ENCODE results near the gene HBD. TPM values are rescaled to one million over a fixed set of nuclear protein-coding genes. Genes with fewer than 3 reads are reported as not detected.

The HBD gene
- polyA plus RNA-seq, 1 of the 3 experiments (the other 2 are of a cell fraction): not detected

- WGBS (ENCODE audit: low lambda C conversion rate): 9% methylated on average over 1 of the region's 1 CpG
- no peak for DNase-seq
- Histone ChIP-seq H3K27me3 (ENCODE audit: insufficient read depth) (no peaks in the 10 kb centered on the region), H3F3A (replicated peaks; ENCODE audit: insufficient read depth) (no peaks in the 10 kb centered on the region), H3K9ac (no peak overlapping the region), H3K9me3 (no peaks in the 10 kb centered on the region), H3K4me1 (ENCODE audit: control insufficient read depth in 1 of 2, insufficient read depth in 2 of 2, low read depth in 1 of 2, low read length in 1 of 2) (no peaks in the 10 kb centered on the region), H3K79me2 (ENCODE audit: insufficient read depth) (no peaks in the 10 kb centered on the region), H3K9me2 (no peaks in the 10 kb centered on the region), H3K4me3 (ENCODE audit: low read depth in 2 of 2, low read length in 1 of 2) (no peak overlapping the region), H3K4me2 (no peak overlapping the region), H3K27ac (ENCODE audit: low read depth in 2 of 2, low read length in 1 of 2) (no peak overlapping the region), H2AFZ (ENCODE audit: low read depth) (no peak overlapping the region), H3K36me3 (replicated peaks in 1 of 2; ENCODE audit: control insufficient read depth in 1 of 2, insufficient read depth in 2 of 2, low read length in 1 of 2) (no peaks in the 10 kb centered on the region), H4K20me1 (ENCODE audit: insufficient read depth) (no peaks in the 10 kb centered on the region)
- ChIA-PET POLR2A (no interaction called here), CTCF (no interaction called here)
- TF ChIP-seq CTCF (IDR thresholded peaks at IDR 0.05): no peak
Measured at GRCh38 chr11:5223686-5224085, 10.6 kb downstream of the HBD start.

- Histone ChIP-seq H3K27ac (ENCODE audit: low read depth in 2 of 2, low read length in 1 of 2) (no peak overlapping the region), H3K9me2 (no peaks in the 10 kb centered on the region), H3K4me1 (ENCODE audit: control insufficient read depth in 1 of 2, insufficient read depth in 2 of 2, low read depth in 1 of 2, low read length in 1 of 2) (no peaks in the 10 kb centered on the region), H3K4me2 (no peak overlapping the region), H3F3A (replicated peaks; ENCODE audit: insufficient read depth) (no peaks in the 10 kb centered on the region), H3K36me3 (replicated peaks in 1 of 2; ENCODE audit: control insufficient read depth in 1 of 2, insufficient read depth in 2 of 2, low read length in 1 of 2) (no peaks in the 10 kb centered on the region), H4K20me1 (ENCODE audit: insufficient read depth) (no peaks in the 10 kb centered on the region), H3K9ac (no peak overlapping the region), H3K4me3 (ENCODE audit: low read depth in 2 of 2, low read length in 1 of 2) (no peak overlapping the region), H3K9me3 (no peaks in the 10 kb centered on the region), H2AFZ (ENCODE audit: low read depth) (no peak overlapping the region), H3K27me3 (ENCODE audit: insufficient read depth) (no peaks in the 10 kb centered on the region), H3K79me2 (ENCODE audit: insufficient read depth) (no peaks in the 10 kb centered on the region)
- WGBS (ENCODE audit: low lambda C conversion rate): 14% methylated on average over 6 of the region's 6 CpGs
- ChIA-PET POLR2A (no interaction called here), CTCF (no interaction called here)
- no peak for DNase-seq
- TF ChIP-seq TAF1 (IDR thresholded peaks at IDR 0.05; ENCODE audit: borderline replicate concordance, low read depth, low read length) (no peak), RAD21 (IDR thresholded peaks at IDR 0.05; ENCODE audit: low read length) (no peak), TEAD4 (IDR thresholded peaks at IDR 0.05; ENCODE audit: borderline replicate concordance, insufficient read depth) (no peak), USF2 (IDR thresholded peaks at IDR 0.05; ENCODE audit: borderline replicate concordance, low read depth, low read length) (no peak), RFX5 (IDR thresholded peaks at IDR 0.05; ENCODE audit: low read length) (no peak), MEF2A (IDR thresholded peaks at IDR 0.05; ENCODE audit: borderline replicate concordance, low read depth) (no peak), NRF1 (IDR thresholded peaks at IDR 0.05; ENCODE audit: low read depth, low read length) (no peak)
Measured at GRCh38 chr11:5223146-5223545, 11.1 kb downstream of the HBD start.

- Histone ChIP-seq H3K4me3 (ENCODE audit: low read depth in 2 of 2, low read length in 1 of 2) (no peak overlapping the region), H3K4me2 (no peak overlapping the region), H3K9me2 (no peaks in the 10 kb centered on the region), H3K79me2 (ENCODE audit: insufficient read depth) (no peaks in the 10 kb centered on the region), H3K27ac (ENCODE audit: low read depth in 2 of 2, low read length in 1 of 2) (no peak overlapping the region), H3K27me3 (ENCODE audit: insufficient read depth) (no peaks in the 10 kb centered on the region), H3K9me3 (no peaks in the 10 kb centered on the region), H3K4me1 (ENCODE audit: control insufficient read depth in 1 of 2, insufficient read depth in 2 of 2, low read depth in 1 of 2, low read length in 1 of 2) (no peaks in the 10 kb centered on the region), H3F3A (replicated peaks; ENCODE audit: insufficient read depth) (no peaks in the 10 kb centered on the region), H2AFZ (ENCODE audit: low read depth) (no peak overlapping the region), H3K36me3 (replicated peaks in 1 of 2; ENCODE audit: control insufficient read depth in 1 of 2, insufficient read depth in 2 of 2, low read length in 1 of 2) (no peaks in the 10 kb centered on the region), H4K20me1 (ENCODE audit: insufficient read depth) (no peaks in the 10 kb centered on the region), H3K9ac (no peak overlapping the region)
- ChIA-PET CTCF (interaction anchor here (0.5 kb wide), 1 partner anchor 57 kb away, joined by 3 read pairs; no protein-coding TSS in a partner anchor), POLR2A (no interaction called here)
- no peak for DNase-seq
- 4% methylated on average over 7 of the region's 7 CpGs for WGBS (ENCODE audit: low lambda C conversion rate)
- TF ChIP-seq CTCF (IDR thresholded peaks at IDR 0.05) (no peak), PBX3 (IDR thresholded peaks at IDR 0.05) (no peak), IRF3 (IDR thresholded peaks at IDR 0.05; ENCODE audit: low read depth, low read length) (no peak), JUND (IDR thresholded peaks at IDR 0.05) (no peak), FOSL2 (IDR thresholded peaks at IDR 0.05; ENCODE audit: borderline replicate concordance, low read depth) (no peak), FOXM1 (IDR thresholded peaks at IDR 0.05; ENCODE audit: low read depth) (no peak), FOXJ3 (CRISPR knock-in tag; IDR thresholded peaks at IDR 0.05) (no peak), SIN3A (IDR thresholded peaks at IDR 0.05; ENCODE audit: borderline replicate concordance, low read depth, low read length) (no peak)
Measured at GRCh38 chr11:5210376-5210885, 23.9 kb downstream of the HBD start.

Data from SK-N-SH (cell line).